Sigmoid colon (tissue), 4 donors: ENCODE results near the gene MEGF11.

Source experiments
- CTCF ChIP-seq, 4 experiments: fragments of 450-650 bp in 3 of 4; fragments of 200-600 bp in 1 of 4; IDR thresholded peaks; one replicate each; pipeline ENCODE4 v1.5.1; 2016 to 2019; ENCODE audit warnings: antibody characterized with exemption in 4 of 4, mild to moderate bottlenecking in 3 of 4, moderate library complexity in 2 of 4
- POLR2AphosphoS5 ChIP-seq, 4 donors: sonication (generic); formaldehyde crosslinking; IDR thresholded peaks; one replicate each; pipeline ENCODE4 v1.6.1; 2017; ENCODE audit warnings: antibody characterized with exemption in 4 of 4

- no peak for TF ChIP-seq CTCF (IDR thresholded peaks at IDR 0.05)
- no peak for TF ChIP-seq POLR2AphosphoS5 (IDR thresholded peaks at IDR 0.05)
Observed at GRCh38 chr15:65847989-65848388, 405.6 kb downstream of the MEGF11 start.
